H9 (cell line): ENCODE results near the gene TSPAN2. TPM values are rescaled to one million over a fixed set of nuclear protein-coding genes. Genes with fewer than 3 reads are reported as not detected.

Source experiments
- DNase-seq: peaks from one replicate; pipeline ENCODE4 v3.0.0-alpha.2; 2017
- H2AFZ ChIP-seq: one replicate; pipeline ENCODE4 v1.6.1; 2013; ENCODE audit warnings: mild to moderate bottlenecking, low read length, control low read depth, moderate library complexity
- H2AK5ac ChIP-seq: 2 replicates; pipeline ENCODE4 v1.6.1; 2013; ENCODE audit warnings: low read length, control low read depth, mixed read lengths; ENCODE audit not compliant: insufficient read length
- H2BK120ac ChIP-seq: one replicate; pipeline ENCODE4 v1.6.1; 2013; ENCODE audit warnings: low read depth, mild to moderate bottlenecking, low read length, control low read depth, inconsistent platforms; ENCODE audit not compliant: poor library complexity, severe bottlenecking
- H2BK12ac ChIP-seq: 2 replicates; pipeline ENCODE4 v1.6.1; 2013; ENCODE audit warnings: low read length, control low read depth, mixed read lengths, low read depth; ENCODE audit not compliant: insufficient read length
- H2BK15ac ChIP-seq: 2 replicates; pipeline ENCODE4 v1.6.1; 2013; ENCODE audit warnings: low read depth, low read length, control low read depth
- H2BK20ac ChIP-seq: one replicate; pipeline ENCODE4 v1.6.1; 2013; ENCODE audit warnings: low read depth, mild to moderate bottlenecking, low read length, control low read depth, inconsistent platforms; ENCODE audit not compliant: poor library complexity, severe bottlenecking
- H2BK5ac ChIP-seq: 2 replicates; pipeline ENCODE4 v1.6.1; 2013; ENCODE audit warnings: low read length, control low read depth, mixed read lengths; ENCODE audit not compliant: insufficient read length
- H3K14ac ChIP-seq: 2 replicates; pipeline ENCODE4 v1.6.1; 2013; ENCODE audit warnings: low read length, control low read depth; ENCODE audit not compliant: insufficient read depth
- H3K18ac ChIP-seq: 2 replicates; pipeline ENCODE4 v1.6.1; 2013; ENCODE audit warnings: low read depth, mild to moderate bottlenecking, mixed read lengths, low read length, control low read depth; ENCODE audit not compliant: insufficient read length
- H3K23ac ChIP-seq: 2 replicates; pipeline ENCODE4 v1.6.1; 2013; ENCODE audit warnings: low read length, control low read depth, mixed read lengths, low read depth; ENCODE audit not compliant: insufficient read length
- H3K23me2 ChIP-seq: 2 replicates; pipeline ENCODE4 v1.6.1; 2013; ENCODE audit warnings: low read depth, mild to moderate bottlenecking, mixed read lengths, low read length, control low read depth; ENCODE audit not compliant: insufficient read length, poor library complexity, severe bottlenecking
- H3K27ac ChIP-seq: 2 replicates; pipeline ENCODE4 v1.5.1; 2013; ENCODE audit warnings: low read length, control low read depth, mixed read lengths, low read depth; ENCODE audit not compliant: insufficient read length
- H3K27me3 ChIP-seq: 2 replicates; pipeline ENCODE4 v1.6.1; 2013; ENCODE audit warnings: low read length, control low read depth, inconsistent platforms; ENCODE audit not compliant: insufficient read depth
- H3K4ac ChIP-seq: 2 replicates; pipeline ENCODE4 v1.6.1; 2013; ENCODE audit warnings: low read depth, mild to moderate bottlenecking, control low read depth, inconsistent platforms, low read length, moderate library complexity
- H3K4me1 ChIP-seq: 2 replicates; pipeline ENCODE4 v1.6.1; 2013; ENCODE audit warnings: low read length, control low read depth, inconsistent platforms; ENCODE audit not compliant: insufficient read depth
- H3K4me2 ChIP-seq: 2 replicates; pipeline ENCODE4 v1.6.1; 2013; ENCODE audit warnings: low read length, control low read depth, mixed read lengths; ENCODE audit not compliant: insufficient read length, insufficient read depth
- H3K56ac ChIP-seq: 2 replicates; pipeline ENCODE4 v1.6.1; 2013; ENCODE audit warnings: low read depth, mild to moderate bottlenecking, mixed read lengths, low read length, control low read depth; ENCODE audit not compliant: insufficient read length
- H3K79me1 ChIP-seq: 2 replicates; pipeline ENCODE4 v1.6.1; 2013; ENCODE audit warnings: low read depth, mild to moderate bottlenecking, moderate library complexity, low read length, control low read depth, inconsistent platforms; ENCODE audit not compliant: insufficient read depth, poor library complexity, severe bottlenecking
- H3K79me2 ChIP-seq: 2 replicates; pipeline ENCODE4 v1.6.1; 2013; ENCODE audit warnings: low read length, control low read depth, inconsistent platforms; ENCODE audit not compliant: insufficient read depth
- H3K9ac ChIP-seq: 2 replicates; pipeline ENCODE4 v1.6.1; 2013; ENCODE audit warnings: low read length, control low read depth, mixed read lengths; ENCODE audit not compliant: insufficient read length; ENCODE audit errors: extremely low read depth
- H3K9me3 ChIP-seq: one replicate; pipeline ENCODE4 v1.6.1; 2013; ENCODE audit warnings: low read depth, low read length, inconsistent platforms; ENCODE audit not compliant: control insufficient read depth
- H3T11ph ChIP-seq: one replicate; pipeline ENCODE4 v1.6.1; 2013; ENCODE audit warnings: mild to moderate bottlenecking, low read length, control low read depth, inconsistent platforms
- H4K20me1 ChIP-seq: one replicate; pipeline ENCODE4 v1.6.1; 2013; ENCODE audit not compliant: control insufficient read depth, insufficient read length, insufficient read depth
- H4K5ac ChIP-seq: 2 replicates; pipeline ENCODE4 v1.6.1; 2013; ENCODE audit warnings: low read depth, mild to moderate bottlenecking, mixed read lengths, low read length, control low read depth; ENCODE audit not compliant: insufficient read length
- H4K8ac ChIP-seq: replicated peaks from 2 replicates; pipeline ENCODE4 v1.6.1; 2013; ENCODE audit warnings: low read length, control low read depth, mixed read lengths, low read depth; ENCODE audit not compliant: insufficient read length
- H4K91ac ChIP-seq: 2 replicates; pipeline ENCODE4 v1.6.1; 2013; ENCODE audit warnings: low read depth, mild to moderate bottlenecking, moderate library complexity, mixed read lengths, low read length, control low read depth; ENCODE audit not compliant: insufficient read length
- H3K27ac Mint-ChIP-seq, 3 experiments: 2 replicates in 2 of 3; 3 replicates in 1 of 3; pipeline ENCODE4 v1.8.0; 2020 to 2021; ENCODE audit warnings: mixed read lengths in 3 of 3, mild to moderate bottlenecking in 1 of 3, moderate library complexity in 1 of 3
- H3K27me3 Mint-ChIP-seq: 2 replicates; pipeline ENCODE4 v1.8.0; 2021; ENCODE audit warnings: low read depth, mild to moderate bottlenecking, moderate library complexity, mixed read lengths
- H3K36me3 Mint-ChIP-seq, 3 experiments: 2 replicates in 2 of 3; 3 replicates in 1 of 3; pipeline ENCODE4 v1.8.0; 2020 to 2021; ENCODE audit warnings: low read depth in 3 of 3, mixed read lengths in 3 of 3; ENCODE audit not compliant: insufficient read depth in 1 of 3
- H3K4me1 Mint-ChIP-seq, 2 experiments: 2 replicates each; pipeline ENCODE4 v1.8.0; 2020; ENCODE audit warnings: mixed read lengths in 2 of 2
- H3K4me3 Mint-ChIP-seq, 2 experiments: 2 replicates in 1 of 2; 3 replicates in 1 of 2; pipeline ENCODE4 v1.8.0; 2020 to 2021; ENCODE audit warnings: mild to moderate bottlenecking in 2 of 2, mixed read lengths in 2 of 2, moderate library complexity in 1 of 2
- H3K9me3 Mint-ChIP-seq, 2 experiments: 2 replicates in 1 of 2; 3 replicates in 1 of 2; pipeline ENCODE4 v1.8.0; 2020; ENCODE audit warnings: mild to moderate bottlenecking in 2 of 2, mixed read lengths in 2 of 2, moderate library complexity in 1 of 2
- CTCF ChIP-seq: fragments of 200-600 bp; sonication (generic); conservative IDR thresholded peaks from 3 replicates; pipeline ENCODE4 v1.8.0; 2021; ENCODE audit warnings: antibody characterized with exemption, mild to moderate bottlenecking
- WGBS: extraction: QIAGEN DNeasy Blood & Tissue Kit; methylation state at CpG from one replicate; pipeline ENCODE4 v1.1.7; 2013; ENCODE audit warnings: missing lambda C conversion rate, low lambda C conversion rate, mixed read lengths; ENCODE audit not compliant: insufficient read length; ENCODE audit errors: extremely low coverage; 5-methylcytosine and 5-hydroxymethylcytosine counted together
- total RNA-seq: library from RNA; stranded (reverse); gene quantifications from 2 replicates; pipeline ENCODE4 v1.2.1, GENCODE V29; 2021

The TSPAN2 gene
- total RNA-seq, 1 experiment from 2014 or later: 10.8 TPM

- Mint-ChIP-seq H3K4me1 (peaks cover 2 to 4% of the 10 kb centered on the region in 2 experiments; a peak in 3 of 4 replicates), H3K27me3 (peaks cover 8% of the 10 kb centered on the region; the same call in 1 of the 2 replicates), H3K27ac (no peak overlapping the region; a peak in 1 of 7 replicates), H3K4me3 (no peak overlapping the region), H3K9me3 (peaks cover 0 to 4% of the 10 kb centered on the region in 2 experiments; a peak in 1 of 5 replicates), H3K36me3 (no peaks in the 10 kb centered on the region)
- H3K9me3 ChIP-seq: no peaks in the 10 kb centered on the region
- H3K4me1 ChIP-seq: no peaks in the 10 kb centered on the region
- no peak overlapping the region for H3K9ac ChIP-seq
- H3K4me2 ChIP-seq: no peak overlapping the region
- H3K79me2 ChIP-seq: no peaks in the 10 kb centered on the region
- H3K56ac ChIP-seq: no peak overlapping the region
- H2BK120ac ChIP-seq: no peak overlapping the region
- H3K79me1 ChIP-seq: no peaks in the 10 kb centered on the region
- no peak overlapping the region for H2BK5ac ChIP-seq
- H3K4ac ChIP-seq: no peak overlapping the region
- H4K20me1 ChIP-seq: no peaks in the 10 kb centered on the region
- no peak overlapping the region for H3K23ac ChIP-seq
- no peaks in the 10 kb centered on the region for H3K27me3 ChIP-seq
- H2BK12ac ChIP-seq: no peak overlapping the region
- no peaks in the 10 kb centered on the region for H3K23me2 ChIP-seq
- no peak for TF ChIP-seq CTCF
- no peak overlapping the region for H2BK15ac ChIP-seq
- H4K5ac ChIP-seq: no peak overlapping the region
- no peak overlapping the region for H3K18ac ChIP-seq
- H3K27ac ChIP-seq: no peak overlapping the region
- no peak for DNase-seq
- H3K14ac ChIP-seq: no peak overlapping the region
- H4K8ac ChIP-seq: no peak overlapping the region
- H2BK20ac ChIP-seq: no peak overlapping the region
- H2AFZ ChIP-seq: no peak overlapping the region
- no CpG with 5 or more reads among the region's 6 CpGs for WGBS
- no peak overlapping the region for H2AK5ac ChIP-seq
- H4K91ac ChIP-seq: no peak overlapping the region
- no peak overlapping the region for H3T11ph ChIP-seq
These were observed 44.9 kb upstream of the TSPAN2 start for GRCh38 chr1:115134231-115134630.
